Activated T-cell treated with anti-CD3 and anti-CD28 coated beads, Interleukin-2, amount 50 U/mL, for 4 hours (primary cell): Measurements from ENCODE around the gene INAFM1. TPM values are rescaled to one million over a fixed set of nuclear protein-coding genes. Genes with fewer than 3 reads are reported as not detected.
A peak's percentile ranks its signal among the peaks of the same experiment; 100 is the strongest.
"Not testable (repeated sequence)": the region's sequence is repeated elsewhere in the genome, so short reads cannot be mapped to it uniquely, and the experiment has no call there.

ENCODE experiments used
- ATAC-seq, 2 donors: fragments of 200-7000 bp; cut with Tn5 transposase; one replicate each; pipeline ENCODE4 v1.10.0; 2021
- DNase-seq: peaks from one replicate; pipeline ENCODE4 v3.0.0-alpha.2; 2020
- H3K27me3 Mint-ChIP-seq: one replicate; pipeline ENCODE4 v1.8.0; 2021; ENCODE audit warnings: low read depth, mixed read lengths
- H3K36me3 Mint-ChIP-seq: one replicate; pipeline ENCODE4 v1.8.0; 2022; ENCODE audit warnings: mixed read lengths; ENCODE audit not compliant: insufficient read depth
- H3K4me1 Mint-ChIP-seq: one replicate; pipeline ENCODE4 v1.8.0; 2021; ENCODE audit warnings: low read depth, mixed read lengths
- H3K4me3 Mint-ChIP-seq: one replicate; pipeline ENCODE4 v1.8.0; 2021; ENCODE audit warnings: mild to moderate bottlenecking, moderate library complexity, mixed read lengths
- H3K9me3 Mint-ChIP-seq: one replicate; pipeline ENCODE4 v1.8.0; 2021; ENCODE audit warnings: mixed read lengths
- total RNA-seq, 3 donors: library from RNA; stranded (reverse); gene quantifications; one replicate each; pipeline ENCODE4 v1.2.1, GENCODE V29; 2021

The INAFM1 gene
- total RNA-seq, 3 donors from 2014 or later, result 9.9 to 10.1 (median 10.0) TPM

DNA sequence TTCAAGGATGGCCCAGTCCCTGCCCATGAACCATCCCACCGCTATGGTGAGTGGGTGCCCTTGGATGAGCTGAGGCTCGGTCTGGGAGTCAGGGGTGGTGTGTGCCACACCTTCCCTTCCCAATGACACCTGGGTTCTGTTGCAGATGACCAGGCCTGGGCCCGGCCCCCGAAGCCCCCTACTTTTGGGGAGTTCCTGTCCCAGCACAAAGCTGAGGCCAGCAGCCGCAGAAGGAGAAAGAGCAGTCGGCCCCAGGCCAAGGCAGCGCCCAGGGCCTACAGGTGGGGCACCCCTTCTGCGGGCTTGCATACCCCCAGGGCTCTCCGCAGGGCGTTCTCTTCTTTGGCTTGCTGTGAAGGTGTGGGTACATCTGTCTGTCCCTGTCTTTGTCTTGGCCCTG, 4.3 kb upstream of the INAFM1 start:
- Mint-ChIP-seq H3K9me3 (no peaks in the 10 kb centered on the region), H3K4me3 (no peak overlapping the region), H3K27me3 (no peaks in the 10 kb centered on the region), H3K4me1 (peaks cover 11% of the 10 kb centered on the region), H3K36me3 (peaks cover 13% of the 10 kb centered on the region)
- DNase-seq, result no peak
- ATAC-seq, result no peak

DNA sequence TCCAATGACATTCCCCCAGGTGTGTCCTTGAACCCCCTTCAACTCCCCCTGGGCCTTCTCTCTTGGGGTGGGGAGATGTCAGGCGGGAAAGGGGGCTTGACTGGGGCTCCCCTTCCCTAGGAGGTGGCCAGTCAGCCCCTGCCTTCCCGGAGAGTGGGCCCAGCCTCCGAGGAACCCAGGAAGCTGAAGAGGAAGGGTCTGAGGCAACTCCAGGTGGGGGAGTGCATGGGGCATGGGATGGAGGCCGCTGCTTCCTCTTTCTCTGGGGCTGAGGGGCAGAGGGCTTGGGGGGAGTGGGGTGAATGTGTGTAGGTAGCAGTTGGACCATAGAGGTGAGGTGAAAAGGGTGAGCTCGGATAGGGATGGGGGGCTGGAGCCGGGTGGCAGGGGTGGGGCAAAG, 2.7 kb upstream of the INAFM1 start:
- Mint-ChIP-seq H3K9me3 (no peaks in the 10 kb centered on the region), H3K4me3 (no peak overlapping the region), H3K4me1 (peaks cover 16% of the 10 kb centered on the region), H3K27me3 (no peaks in the 10 kb centered on the region), H3K36me3 (peaks cover 12% of the 10 kb centered on the region)
- ATAC-seq (no peak), DNase-seq (no peak)

DNA sequence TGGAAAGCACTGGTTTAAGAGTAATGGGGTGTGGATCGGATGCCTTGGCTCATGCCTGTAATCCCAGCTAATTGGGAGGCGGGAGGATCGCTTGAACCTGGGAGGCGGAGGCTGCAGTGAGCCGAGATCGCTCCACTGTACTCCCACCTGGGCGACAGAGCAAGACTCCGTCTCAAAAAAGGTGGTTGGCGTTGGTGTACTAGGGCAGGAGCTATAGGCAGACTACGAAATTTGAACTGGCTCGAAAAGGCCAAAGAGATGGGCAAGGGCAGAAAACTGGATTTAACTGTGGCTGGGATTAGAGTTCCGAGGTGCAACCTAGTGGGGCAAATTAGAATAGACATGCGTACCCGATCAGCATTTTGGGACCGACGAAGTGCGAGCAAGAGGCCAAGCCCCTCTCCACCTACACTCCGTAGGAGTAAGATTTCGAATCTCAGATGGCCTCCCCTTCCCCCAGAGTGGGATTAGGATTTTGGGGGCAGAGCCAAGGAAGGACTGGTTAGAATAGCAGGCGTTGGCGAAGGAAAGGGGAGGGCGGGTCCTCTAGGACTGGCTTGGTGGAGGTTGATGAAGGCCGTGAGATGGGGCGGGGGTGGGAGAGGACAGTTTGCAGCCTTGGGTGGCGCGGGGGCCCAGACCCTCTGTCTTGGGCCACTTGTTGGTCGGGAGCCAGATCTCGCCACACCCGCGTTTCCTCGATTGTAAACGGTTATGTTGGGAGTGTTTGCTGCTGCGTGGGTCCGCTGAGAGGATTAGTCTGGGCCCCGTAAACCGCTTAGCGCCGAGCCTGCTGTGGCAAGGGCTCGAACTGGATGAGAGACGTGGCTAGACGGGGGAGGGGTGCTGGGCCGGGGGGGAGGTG, 2.0 kb upstream of the INAFM1 start:
- Mint-ChIP-seq H3K9me3 (no peaks in the 10 kb centered on the region), H3K27me3 (no peaks in the 10 kb centered on the region), H3K36me3 (peaks cover 12% of the 10 kb centered on the region), H3K4me1 (peaks cover 16% of the 10 kb centered on the region), H3K4me3 (peak overlapping the region; percentile 76)
- DNase-seq, result no peak
- ATAC-seq, result no peak

DNA sequence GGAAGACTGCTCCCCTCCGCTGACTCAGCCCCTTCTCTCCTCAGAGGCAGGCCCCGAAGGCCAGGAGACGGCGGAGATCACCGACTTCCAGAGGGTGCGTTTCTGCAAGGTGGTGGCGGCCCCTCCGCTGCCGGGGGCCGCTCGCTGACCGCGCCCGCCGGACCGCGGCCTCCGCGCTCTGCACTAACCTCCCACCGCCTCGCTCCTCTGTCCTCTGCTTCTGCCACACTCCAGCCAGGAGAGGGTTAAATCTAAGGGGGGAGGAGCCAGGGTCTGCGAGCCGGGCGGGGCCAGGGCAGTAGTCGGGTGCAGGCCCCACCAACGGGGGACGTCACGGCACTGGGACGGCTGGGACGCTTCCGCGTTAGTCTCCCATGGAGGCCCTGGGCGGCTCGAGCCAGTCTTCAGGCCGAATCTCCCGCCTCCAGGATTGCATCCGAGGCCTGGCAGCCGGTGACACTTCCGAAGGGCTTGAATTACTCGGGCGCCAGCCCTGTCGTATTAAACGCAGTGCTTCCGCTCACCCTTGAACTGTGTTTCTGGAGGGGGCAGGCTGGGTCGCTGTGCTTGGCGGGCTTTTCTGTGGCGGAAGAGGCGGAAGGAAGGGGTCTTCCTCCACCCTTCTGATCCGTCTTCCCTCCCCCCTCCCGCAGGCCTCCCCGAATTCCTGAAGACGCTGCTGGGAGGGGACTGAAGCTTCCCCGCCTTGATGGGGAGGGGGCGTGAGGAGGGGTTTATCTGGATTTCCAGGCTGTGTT, 1.2 kb upstream of the INAFM1 start:
- no peaks in the 10 kb centered on the region for H3K9me3 Mint-ChIP-seq
- ATAC-seq, result peak; percentile 77 to 78
- peak overlapping the region; percentile 92 for H3K4me3 Mint-ChIP-seq
- peaks cover 18% of the 10 kb centered on the region for H3K4me1 Mint-ChIP-seq
- peak; percentile 84 for DNase-seq
- no peaks in the 10 kb centered on the region for H3K27me3 Mint-ChIP-seq
- peaks cover 10% of the 10 kb centered on the region for H3K36me3 Mint-ChIP-seq

DNA sequence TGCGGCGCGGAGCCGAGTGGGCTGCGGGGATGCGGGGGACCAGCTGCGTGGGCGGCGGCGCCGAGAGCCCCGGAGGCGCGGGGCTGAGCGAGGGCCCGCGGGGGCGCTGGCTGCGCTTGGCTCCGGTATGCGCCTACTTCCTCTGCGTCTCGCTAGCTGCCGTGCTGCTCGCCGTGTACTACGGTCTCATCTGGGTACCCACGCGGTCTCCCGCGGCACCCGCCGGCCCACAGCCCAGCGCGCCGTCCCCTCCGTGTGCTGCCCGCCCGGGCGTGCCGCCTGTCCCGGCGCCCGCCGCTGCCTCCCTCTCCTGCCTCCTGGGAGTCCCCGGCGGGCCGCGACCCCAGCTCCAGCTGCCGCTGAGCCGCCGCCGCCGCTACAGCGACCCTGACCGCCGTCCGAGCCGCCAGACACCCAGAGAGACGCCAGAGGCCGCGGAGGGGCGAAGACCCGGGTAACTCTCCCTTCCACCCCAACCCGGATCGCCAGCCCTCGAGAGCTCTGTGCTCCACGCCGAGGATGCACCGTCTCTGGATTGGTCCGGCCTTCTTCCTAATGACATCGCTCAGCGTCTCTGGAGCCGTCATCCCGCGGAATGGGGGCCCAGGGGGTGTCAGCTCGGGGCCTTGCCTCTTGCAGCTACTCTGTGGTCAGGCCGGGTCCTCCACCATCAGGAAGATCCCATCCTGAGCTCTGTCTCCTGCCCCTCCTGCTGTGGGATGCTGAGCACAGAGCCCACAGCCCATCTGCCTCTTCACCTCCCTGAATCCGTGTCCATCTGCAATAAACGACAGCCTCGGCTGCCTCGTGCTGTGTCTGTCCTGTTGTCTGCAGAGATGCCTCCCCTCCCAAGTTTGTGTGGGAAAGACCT, 441 bp downstream of the INAFM1 start:
- Mint-ChIP-seq H3K36me3 (peaks cover 6% of the 10 kb centered on the region), H3K4me3 (peak overlapping the region; percentile 77), H3K27me3 (no peaks in the 10 kb centered on the region), H3K9me3 (no peaks in the 10 kb centered on the region), H3K4me1 (peaks cover 18% of the 10 kb centered on the region)
- DNase-seq, result peak; percentile 27
- peak; percentile 25 to 29 for ATAC-seq

DNA sequence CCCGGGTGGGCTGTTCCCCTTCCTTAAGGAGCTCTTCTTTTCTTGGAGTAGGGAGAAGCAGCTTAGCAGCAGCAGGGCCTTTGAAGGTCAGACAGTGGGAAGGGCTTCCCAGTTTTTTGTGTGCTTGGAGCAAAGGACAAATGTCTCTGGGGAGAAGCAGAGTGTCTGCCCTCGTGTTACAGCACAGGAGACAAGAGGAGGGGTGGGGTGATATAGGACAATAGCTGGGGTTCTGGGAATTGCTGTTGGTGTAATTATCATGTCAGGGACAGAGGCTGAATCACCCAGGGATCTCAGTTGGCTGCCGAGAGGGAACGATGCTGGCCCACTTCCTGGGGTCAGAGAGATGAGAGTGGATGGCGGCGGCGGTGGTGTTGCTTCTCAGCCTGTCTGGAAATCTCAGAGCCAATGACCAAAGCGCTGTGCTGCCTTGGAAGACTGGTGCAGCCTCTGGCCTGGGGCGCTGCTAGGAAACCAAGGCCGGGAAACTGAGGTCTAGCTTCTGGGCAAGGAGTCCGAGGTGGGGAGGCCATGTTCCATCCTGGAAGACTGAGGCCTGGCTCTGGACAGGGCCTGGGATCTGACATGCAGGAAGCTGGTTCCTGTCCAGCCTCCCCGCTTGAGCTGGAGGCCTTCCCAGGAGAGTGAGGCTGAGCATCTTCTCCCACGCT, 1.2 kb downstream of the INAFM1 start:
- ATAC-seq, result no peak
- H3K9me3 Mint-ChIP-seq, result no peaks in the 10 kb centered on the region
- H3K4me3 Mint-ChIP-seq, result peak overlapping the region; percentile 77
- peaks cover 18% of the 10 kb centered on the region for H3K4me1 Mint-ChIP-seq
- no peak for DNase-seq
- H3K27me3 Mint-ChIP-seq, result no peaks in the 10 kb centered on the region
- no peaks in the 10 kb centered on the region for H3K36me3 Mint-ChIP-seq

DNA sequence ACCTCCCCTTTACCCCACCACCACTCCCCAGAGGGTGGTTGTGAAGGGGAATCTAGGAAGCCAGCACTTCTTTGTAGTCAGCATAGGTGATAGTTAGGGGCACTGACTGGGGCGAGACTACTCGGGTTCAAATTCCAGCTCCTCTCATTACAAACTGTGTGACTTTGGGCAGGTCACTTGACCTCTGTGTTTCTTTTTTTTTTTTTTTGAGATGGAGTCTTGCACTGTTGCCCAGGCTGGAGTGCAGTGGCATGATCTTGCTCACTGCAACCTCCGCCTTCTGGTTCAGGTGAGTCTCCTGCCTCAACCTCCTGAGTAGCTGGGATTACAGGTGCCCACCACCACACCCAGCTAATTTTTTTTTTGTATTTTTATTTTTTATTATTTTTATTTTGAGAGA, 1.8 kb downstream of the INAFM1 start:
- H3K27me3 Mint-ChIP-seq, ATAC-seq, H3K36me3 Mint-ChIP-seq, DNase-seq, H3K9me3 Mint-ChIP-seq: not testable (repeated sequence)
- H3K4me1 Mint-ChIP-seq, result peaks cover 18% of the 10 kb centered on the region
- peak overlapping the region; percentile 77 for H3K4me3 Mint-ChIP-seq

DNA sequence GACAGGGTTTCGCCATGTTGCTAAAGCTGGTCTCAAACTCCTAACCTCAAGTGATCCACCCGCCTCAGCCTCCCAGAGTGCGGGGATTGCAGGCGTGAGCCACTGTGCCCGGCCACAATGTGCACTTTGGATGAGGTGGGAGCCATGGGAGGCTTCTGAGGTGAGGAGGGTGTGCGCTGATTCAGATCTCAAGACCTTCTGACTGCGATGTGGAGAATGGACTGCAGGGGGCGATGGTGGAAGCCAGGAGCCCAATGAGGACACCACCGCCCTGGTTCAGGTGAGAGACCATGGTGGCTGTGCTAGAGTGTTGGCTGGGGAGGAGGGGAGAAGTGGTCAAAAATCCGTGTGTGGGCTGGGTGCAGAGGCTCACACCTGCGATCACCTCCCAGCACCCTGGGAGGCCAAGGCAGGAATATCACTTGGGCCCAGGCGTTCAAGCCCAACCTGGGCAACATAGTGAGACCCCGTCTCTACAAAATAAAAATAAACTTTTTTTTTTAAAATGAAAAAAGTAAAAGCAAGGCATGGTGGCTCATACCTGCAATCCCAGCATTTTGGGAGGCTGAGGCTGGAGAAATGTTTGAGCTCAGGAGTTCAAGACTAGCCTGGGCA, 5.6 kb downstream of the INAFM1 start:
- peaks cover 11% of the 10 kb centered on the region for H3K4me1 Mint-ChIP-seq
- H3K4me3 Mint-ChIP-seq, result no peak overlapping the region
- no peaks in the 10 kb centered on the region for H3K27me3 Mint-ChIP-seq
- H3K36me3 Mint-ChIP-seq, result no peaks in the 10 kb centered on the region
- DNase-seq (peak; percentile 45), ATAC-seq (peak in 1 of 2 donors; percentile 66)
- no peaks in the 10 kb centered on the region for H3K9me3 Mint-ChIP-seq

DNA sequence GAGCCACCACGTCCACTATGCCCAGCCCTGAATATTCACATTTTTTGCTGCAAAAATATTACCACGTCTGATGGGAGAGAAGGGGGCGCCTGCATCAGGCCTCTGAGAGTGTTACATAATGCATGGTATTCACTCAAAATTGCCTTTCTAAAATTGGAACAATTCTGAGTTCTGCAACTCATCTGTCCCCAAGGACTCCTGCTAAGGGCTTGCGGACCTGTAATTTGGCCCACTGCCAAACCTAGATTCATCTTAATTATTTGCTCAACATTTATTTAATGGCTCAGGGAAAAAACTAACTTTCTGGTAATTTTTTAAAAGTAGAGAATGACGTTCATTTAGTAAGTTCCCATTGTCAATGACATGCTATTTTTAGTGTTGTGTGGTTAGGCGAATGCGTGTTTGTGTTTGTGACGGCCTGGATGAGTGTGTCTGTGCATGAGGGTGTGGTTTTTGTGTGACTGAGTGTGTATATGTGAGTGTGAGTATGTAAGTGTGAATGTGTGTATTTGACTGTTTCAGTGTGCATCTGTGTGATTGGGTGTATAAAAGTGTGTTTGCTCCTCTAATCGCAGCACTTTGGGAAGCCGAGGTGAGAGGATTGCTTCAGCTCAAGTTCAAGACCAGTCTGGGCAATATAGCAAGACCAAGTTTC, 8.8 kb downstream of the INAFM1 start:
- no peak for ATAC-seq
- Mint-ChIP-seq H3K9me3 (no peaks in the 10 kb centered on the region), H3K36me3 (no peaks in the 10 kb centered on the region), H3K4me3 (no peak overlapping the region), H3K4me1 (peaks cover 7% of the 10 kb centered on the region), H3K27me3 (no peaks in the 10 kb centered on the region)
- DNase-seq, result no peak

DNA sequence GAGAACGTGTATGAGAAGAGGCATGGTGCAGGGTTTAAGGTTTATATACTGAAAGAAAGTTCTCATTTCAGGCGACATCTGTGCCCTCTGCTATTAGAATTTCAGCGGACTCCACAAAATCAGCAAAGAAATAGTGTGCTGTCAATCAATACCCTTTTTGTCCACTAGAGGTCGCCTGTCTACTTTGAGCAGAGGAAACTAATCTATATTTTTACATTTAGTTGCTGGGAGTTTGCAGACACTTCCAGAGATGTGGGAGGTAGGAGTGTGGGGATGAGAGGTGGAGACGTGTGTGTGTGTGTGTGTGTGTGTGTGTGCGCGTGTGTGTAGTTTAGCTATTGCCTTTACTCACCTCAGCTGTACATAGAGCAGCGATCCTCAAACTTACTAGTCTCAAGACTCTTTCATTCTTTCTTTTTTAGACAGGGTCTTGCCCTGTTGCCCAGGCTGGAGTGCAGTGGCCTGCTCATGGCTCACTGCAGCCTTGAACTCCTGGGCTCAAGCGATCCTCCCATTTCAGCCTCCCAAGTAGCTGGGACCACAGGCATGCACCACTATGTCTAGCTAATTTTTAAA, 9.7 kb downstream of the INAFM1 start:
- H3K4me3 Mint-ChIP-seq, result no peak overlapping the region
- H3K36me3 Mint-ChIP-seq, result no peaks in the 10 kb centered on the region
- no peaks in the 10 kb centered on the region for H3K9me3 Mint-ChIP-seq
- peaks cover 10% of the 10 kb centered on the region for H3K4me1 Mint-ChIP-seq
- no peaks in the 10 kb centered on the region for H3K27me3 Mint-ChIP-seq
- DNase-seq (peak; percentile 25), ATAC-seq (peak; percentile 48 to 62)

DNA sequence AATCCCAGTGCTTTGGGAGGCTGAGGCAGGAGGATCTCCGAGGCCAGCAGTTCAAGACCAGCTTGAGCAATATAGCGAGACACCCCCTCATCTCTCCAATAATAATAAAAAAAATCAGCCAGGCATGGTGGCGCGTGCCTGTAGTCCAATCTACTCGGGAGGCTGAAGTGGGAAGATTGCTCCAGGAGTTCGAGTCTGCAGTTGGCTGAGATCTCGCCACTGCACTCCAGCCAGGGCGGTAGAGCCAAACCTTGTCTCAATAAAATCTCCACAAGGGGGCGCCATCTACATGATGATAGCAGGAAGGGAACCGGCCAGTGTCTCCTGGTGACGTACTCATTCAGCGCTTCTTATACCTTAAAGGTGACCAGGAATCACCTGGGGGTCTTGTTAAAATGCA, 21.4 kb downstream of the INAFM1 start:
- no peak overlapping the region for H3K4me3 Mint-ChIP-seq

DNA sequence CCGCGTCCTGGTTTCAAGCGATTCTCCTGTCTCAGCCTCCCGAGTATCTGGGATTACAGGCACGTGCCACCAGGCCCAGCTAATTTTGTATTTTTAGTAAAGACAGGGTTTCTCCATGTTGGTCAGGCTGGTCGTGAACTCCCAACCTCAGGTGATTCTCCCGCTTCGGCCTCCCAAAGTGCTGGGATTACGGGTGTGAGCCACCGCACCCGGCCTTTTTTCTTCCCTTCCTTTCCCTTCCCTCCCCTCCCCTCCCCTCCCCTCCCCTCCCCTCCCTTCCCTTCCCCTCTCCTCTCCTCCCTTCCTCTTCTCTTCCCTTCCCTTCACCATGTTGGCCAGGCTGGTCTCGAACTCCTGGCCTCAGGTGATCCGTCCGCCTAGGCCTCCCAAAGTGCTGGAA, 26.2 kb downstream of the INAFM1 start:
- H3K4me1 Mint-ChIP-seq, H3K4me3 Mint-ChIP-seq, H3K27me3 Mint-ChIP-seq, DNase-seq, H3K9me3 Mint-ChIP-seq, H3K36me3 Mint-ChIP-seq, ATAC-seq: not testable (repeated sequence)

More for the DNA sequence above, 21.4 kb downstream of the INAFM1 start:
- DNase-seq, result peak; percentile 72
- H3K4me1 Mint-ChIP-seq, result peaks cover 2% of the 10 kb centered on the region
- H3K27me3 Mint-ChIP-seq, result no peaks in the 10 kb centered on the region
- H3K36me3 Mint-ChIP-seq, result no peaks in the 10 kb centered on the region
- H3K9me3 Mint-ChIP-seq, result no peaks in the 10 kb centered on the region
- peak; percentile 91 to 96 for ATAC-seq

DNA sequence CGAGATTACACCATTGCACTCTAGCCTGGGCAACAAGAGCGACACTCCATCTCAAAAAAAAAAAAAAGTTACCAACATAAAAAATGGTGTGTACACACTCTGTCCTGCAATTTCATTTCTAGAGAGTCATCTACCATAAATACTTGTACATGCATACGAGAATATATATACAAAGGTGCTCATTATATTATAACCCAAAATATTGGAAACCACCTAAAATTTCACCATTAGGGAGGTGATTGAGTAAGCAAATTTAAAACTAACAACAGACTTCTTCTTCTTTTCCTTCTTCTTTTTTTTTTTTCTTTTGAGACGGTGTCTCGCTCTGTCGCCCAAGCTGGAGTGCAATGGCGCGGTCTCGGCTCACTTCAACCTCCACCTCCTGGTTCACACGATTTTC, 27.6 kb downstream of the INAFM1 start:
- ATAC-seq (no peak), DNase-seq (no peak)
- H3K4me1 Mint-ChIP-seq, result peaks cover 5% of the 10 kb centered on the region
- no peak overlapping the region for H3K4me3 Mint-ChIP-seq
- peaks cover 7% of the 10 kb centered on the region for H3K27me3 Mint-ChIP-seq
- H3K9me3 Mint-ChIP-seq, result no peaks in the 10 kb centered on the region
- no peaks in the 10 kb centered on the region for H3K36me3 Mint-ChIP-seq
